Uterus (tissue), 4 donors: Measurements from ENCODE around the gene DYRK3. TPM values are rescaled to one million over a fixed set of nuclear protein-coding genes. Genes with fewer than 3 reads are reported as not detected.

Experiments
- DNase-seq, 2 donors: peaks; one replicate each; pipeline ENCODE4 v3.0.0-alpha.2; 2019 to 2020
- H3K27ac ChIP-seq, 2 donors: fragments of 200-600 bp; sonication (generic); 1 replicate in 1 of 2; 2 replicates in 1 of 2; pipeline ENCODE4 v1.5.1; 2016 to 2018
- H3K27me3 ChIP-seq, 2 donors: fragments of 200-600 bp; sonication (generic); one replicate each; pipeline ENCODE4 v1.5.1; 2018 to 2019; ENCODE audit warnings: control low read depth in 1 of 2
- H3K36me3 ChIP-seq, 2 donors: fragments of 200-600 bp; sonication (generic); one replicate each; pipeline ENCODE4 v1.5.1; 2019; ENCODE audit warnings: control low read depth in 1 of 2
- H3K4me1 ChIP-seq, 2 donors: fragments of 200-600 bp; sonication (generic); one replicate each; pipeline ENCODE4 v1.5.1; 2018 to 2019; ENCODE audit warnings: control low read depth in 1 of 2
- H3K4me3 ChIP-seq, 2 donors: fragments of 200-600 bp; sonication (generic); 1 replicate in 1 of 2; 2 replicates in 1 of 2; pipeline ENCODE4 v1.5.1; 2018 to 2019; ENCODE audit warnings: mild to moderate bottlenecking in 1 of 2
- H3K9me3 ChIP-seq, 2 donors: fragments of 200-600 bp; sonication (generic); one replicate each; pipeline ENCODE4 v1.5.1; 2019; ENCODE audit warnings: control low read depth in 1 of 2
- CTCF ChIP-seq, 4 experiments: fragments of 200-600 bp in 2 of 4; fragments of 450-650 bp in 2 of 4; sonication (generic) in 2 of 4; IDR thresholded peaks; one replicate each; pipeline ENCODE4 v1.5.1; 2016 to 2019; ENCODE audit warnings: antibody characterized with exemption in 4 of 4, mild to moderate bottlenecking in 2 of 4, moderate library complexity in 1 of 4
- POLR2A ChIP-seq, 2 donors: fragments of 450-650 bp; IDR thresholded peaks; one replicate each; pipeline ENCODE4 v1.6.1; 2016; ENCODE audit warnings: antibody characterized with exemption in 2 of 2, mild to moderate bottlenecking in 1 of 2, moderate library complexity in 1 of 2
- intact Hi-C: fragments of 100-400 bp; cut with DNase I; formaldehyde crosslinking; loops from one replicate; pipeline ENCODE4 v1.15.1; 2023; ENCODE audit warnings: low total_unique reads
- total RNA-seq, 4 donors: library from RNA; depleted of rRNA in 3 of 4; stranded (reverse); fragments of >200 nt in 3 of 4; gene quantifications; one replicate each; pipeline versions ENCODE4 v1.1.0 to v1.2.4, GENCODE V29; 2014 to 2023
- donor health status: DM: yes; HTN: yes; CAD: no.

DYRK3 gene
- total RNA-seq, 4 donors from 2014 or later, result 10.8 to 24.7 (median 14.7) TPM

DNA sequence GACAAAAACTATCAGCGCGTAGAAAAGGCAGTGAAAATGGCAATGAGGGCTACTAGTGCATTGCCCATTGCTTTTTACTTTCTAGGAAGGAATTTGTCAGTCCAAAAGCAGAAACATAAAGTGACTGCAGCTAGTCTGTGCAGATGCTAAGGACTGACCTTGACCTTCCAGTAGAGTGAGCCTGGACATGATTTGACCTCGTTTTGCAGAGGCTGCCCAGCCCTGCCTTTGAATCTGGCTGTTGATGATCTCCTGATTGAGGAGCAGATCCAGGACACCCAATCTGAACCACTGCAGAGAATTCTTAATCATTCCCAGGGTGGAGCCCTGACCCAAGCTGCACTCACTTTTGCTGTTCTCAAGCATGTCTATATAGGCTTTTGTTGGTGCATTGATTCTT is 21.6 kb downstream of the DYRK3 start:
- no peaks in the 10 kb centered on the region for H3K4me1 ChIP-seq
- no peak for DNase-seq
- no peaks in the 10 kb centered on the region for H3K27me3 ChIP-seq
- no peak overlapping the region for H3K27ac ChIP-seq
- H3K36me3 ChIP-seq, result no peaks in the 10 kb centered on the region
- no peak overlapping the region for H3K4me3 ChIP-seq
- TF ChIP-seq POLR2A (IDR thresholded peaks at IDR 0.05) (no peak), CTCF (IDR thresholded peaks at IDR 0.05) (no peak)
- no peaks in the 10 kb centered on the region for H3K9me3 ChIP-seq
- intact Hi-C loops, result no loop called here

DNA sequence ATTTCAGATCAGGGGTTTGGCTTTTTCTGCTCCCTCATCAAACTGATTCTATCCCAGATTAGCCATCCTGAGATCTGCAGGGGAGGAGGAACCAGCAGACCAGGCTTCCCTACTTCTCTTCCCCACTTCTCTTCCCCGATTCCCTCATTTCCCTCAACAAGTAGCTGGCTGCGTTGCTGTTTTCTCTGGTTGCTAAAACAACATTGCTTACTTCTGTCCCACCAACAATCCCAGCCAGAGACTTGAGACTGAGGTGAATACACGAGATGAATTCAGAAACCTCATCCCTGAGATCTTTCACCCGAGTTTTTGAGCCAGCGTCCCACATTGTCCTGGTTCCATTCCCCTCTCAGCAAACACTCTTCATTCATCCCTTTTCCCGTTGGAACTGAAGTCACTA is 22.4 kb downstream of the DYRK3 start:
- no peak for DNase-seq
- no peaks in the 10 kb centered on the region for H3K9me3 ChIP-seq
- H3K36me3 ChIP-seq, result no peaks in the 10 kb centered on the region
- H3K4me1 ChIP-seq, result no peaks in the 10 kb centered on the region
- intact Hi-C loops, result no loop called here
- H3K4me3 ChIP-seq, result no peak overlapping the region
- no peak overlapping the region for H3K27ac ChIP-seq
- H3K27me3 ChIP-seq, result no peaks in the 10 kb centered on the region
- no peak for TF ChIP-seq CTCF (IDR thresholded peaks at IDR 0.05)

GRCh38 chr1:206658264-206658980 is 23.1 kb downstream of the DYRK3 start:
- no peak overlapping the region for H3K4me3 ChIP-seq
- DNase-seq, result no peak
- TF ChIP-seq CTCF (IDR thresholded peaks at IDR 0.05) (peak; percentile 22 to 52 (median 34)), POLR2A (IDR thresholded peaks at IDR 0.05) (no peak)
- no peaks in the 10 kb centered on the region for H3K4me1 ChIP-seq
- H3K36me3 ChIP-seq, result no peaks in the 10 kb centered on the region
- intact Hi-C loops, result no loop called here
- H3K27me3 ChIP-seq, result no peaks in the 10 kb centered on the region
- no peaks in the 10 kb centered on the region for H3K9me3 ChIP-seq
- no peak overlapping the region for H3K27ac ChIP-seq

DNA sequence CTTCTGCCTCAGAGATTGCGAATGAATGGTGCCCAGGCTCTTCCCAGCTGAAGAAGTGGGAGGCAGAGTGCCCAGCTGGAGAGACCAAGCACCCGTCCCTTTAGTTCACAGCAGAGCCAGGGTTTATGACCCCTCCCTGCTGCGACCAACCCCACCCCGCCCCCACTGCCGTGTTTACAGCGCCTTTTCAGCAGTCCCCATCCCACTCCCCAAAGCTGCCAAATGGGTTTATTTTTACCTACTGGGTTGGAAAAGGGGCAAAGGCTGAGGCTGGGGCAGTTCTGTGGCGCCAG is 23.6 kb downstream of the DYRK3 start:
- no peaks in the 10 kb centered on the region for H3K9me3 ChIP-seq
- no peaks in the 10 kb centered on the region for H3K27me3 ChIP-seq
- TF ChIP-seq POLR2A (IDR thresholded peaks at IDR 0.05) (no peak), CTCF (IDR thresholded peaks at IDR 0.05) (no peak)
- no peaks in the 10 kb centered on the region for H3K36me3 ChIP-seq
- no peak for DNase-seq
- no peak overlapping the region for H3K27ac ChIP-seq
- intact Hi-C loops, result no loop called here
- H3K4me1 ChIP-seq, result peaks cover 0 to 3% of the 10 kb centered on the region in 2 donors
- H3K4me3 ChIP-seq, result no peak overlapping the region

DNA sequence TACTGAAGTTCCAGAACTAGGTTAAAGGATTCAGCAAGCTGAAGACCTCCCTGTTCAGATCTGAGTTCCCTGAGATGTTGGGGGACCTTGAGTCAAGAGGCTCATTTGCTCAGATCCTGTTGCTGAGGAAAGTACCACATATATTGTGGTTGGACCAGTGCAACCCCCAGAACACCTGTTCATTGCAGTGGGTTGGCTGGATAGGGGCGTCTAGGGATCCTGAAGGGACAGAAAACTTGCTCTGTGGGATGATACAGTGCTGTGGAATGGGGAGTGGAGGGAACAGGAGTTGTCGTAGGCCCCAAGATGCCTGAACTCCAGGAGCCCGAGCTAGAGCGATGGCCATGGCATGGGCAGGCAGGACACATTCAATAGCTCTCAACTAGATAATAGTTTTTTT is 24.8 kb downstream of the DYRK3 start:
- TF ChIP-seq CTCF (IDR thresholded peaks at IDR 0.05) (no peak), POLR2A (IDR thresholded peaks at IDR 0.05) (no peak)
- DNase-seq, result no peak
- H3K27ac ChIP-seq, result no peak overlapping the region
- no peaks in the 10 kb centered on the region for H3K9me3 ChIP-seq
- H3K4me1 ChIP-seq, result peaks cover 0 to 6% of the 10 kb centered on the region in 2 donors
- H3K36me3 ChIP-seq, result no peaks in the 10 kb centered on the region
- intact Hi-C loops, result loop anchor here (10.0 kb wide), 1 partner anchor 165 kb away; no protein-coding TSS in a partner anchor
- H3K27me3 ChIP-seq, result no peaks in the 10 kb centered on the region
- H3K4me3 ChIP-seq, result no peak overlapping the region
